Amygdala (tissue), 56 donors: Measurements from ENCODE around the gene GBA3.

Experiments used
- DNase-seq, 56 donors: peaks; one replicate each; lab custom pipeline; 2025; lab: John Stamatoyannopoulos, UW

Gene GBA3

GRCh38 chr4:22689428-22689827 lies 3.3 kb upstream of the GBA3 start:
- DNase-seq = no peak

- DNase-seq = no peak
Measured at GRCh38 chr4:22695029-22695428, 2.3 kb downstream of the GBA3 start.

DNA sequence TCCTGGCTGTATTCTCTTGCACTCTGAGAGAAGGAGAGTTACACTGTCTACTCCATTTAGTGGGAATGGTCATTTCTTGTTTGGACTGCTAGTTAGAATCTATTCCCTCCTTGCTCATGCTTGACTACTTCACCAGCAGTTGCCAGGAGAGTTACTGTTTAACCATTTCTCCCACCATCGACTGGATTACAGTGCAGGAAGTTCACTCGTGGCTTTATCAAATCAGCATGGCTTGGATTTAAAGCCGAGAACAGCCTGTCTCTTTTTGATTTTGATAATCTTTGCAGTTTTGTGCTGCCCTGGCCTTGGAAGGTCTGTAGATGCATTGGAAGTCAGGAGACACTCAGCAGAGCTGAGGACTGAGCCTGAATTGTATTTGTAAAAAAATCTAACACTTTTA lies 3.2 kb downstream of the GBA3 start:
- no peak for DNase-seq

DNA sequence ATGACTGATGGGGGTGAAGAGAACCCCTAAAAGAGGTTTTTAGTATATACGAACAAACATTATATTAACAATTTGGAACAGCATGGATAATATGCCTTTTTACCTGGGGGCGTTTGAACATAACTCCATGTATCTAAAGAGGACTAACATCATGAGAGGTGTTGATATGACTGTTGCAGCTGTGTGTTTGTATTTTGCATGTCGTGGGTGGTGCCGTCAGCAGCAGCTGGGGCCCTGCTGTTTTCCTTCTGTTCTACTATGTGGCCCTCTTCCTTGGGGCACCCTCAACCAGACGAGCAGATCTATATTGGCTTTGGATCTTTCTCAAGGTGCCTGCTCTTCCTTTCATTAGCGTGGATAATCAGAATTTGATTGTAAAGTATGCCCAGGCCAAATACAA lies 11.2 kb downstream of the GBA3 start:
- DNase-seq = no peak

- no peak for DNase-seq
Measured at GRCh38 chr4:22707390-22707789, 14.7 kb downstream of the GBA3 start.

DNA sequence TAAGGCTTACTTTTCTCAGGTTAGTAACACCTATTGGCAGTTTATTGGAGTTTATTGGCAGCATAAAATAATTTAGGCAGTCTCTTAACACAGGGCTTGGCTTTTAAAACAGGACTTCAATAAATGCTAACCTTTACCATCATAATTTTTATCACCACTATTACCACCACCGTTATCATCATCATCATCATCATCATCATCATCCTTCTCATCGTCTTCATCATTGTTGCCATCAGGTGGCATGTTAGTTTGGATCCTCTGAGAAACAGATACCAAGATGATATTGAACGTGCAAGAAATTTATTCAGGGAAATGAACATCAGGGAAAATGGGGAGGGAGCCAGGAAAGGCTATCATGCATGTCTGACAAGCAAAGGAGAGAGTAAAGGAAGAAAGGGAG lies 16.2 kb downstream of the GBA3 start:
- DNase-seq = no peak

DNA sequence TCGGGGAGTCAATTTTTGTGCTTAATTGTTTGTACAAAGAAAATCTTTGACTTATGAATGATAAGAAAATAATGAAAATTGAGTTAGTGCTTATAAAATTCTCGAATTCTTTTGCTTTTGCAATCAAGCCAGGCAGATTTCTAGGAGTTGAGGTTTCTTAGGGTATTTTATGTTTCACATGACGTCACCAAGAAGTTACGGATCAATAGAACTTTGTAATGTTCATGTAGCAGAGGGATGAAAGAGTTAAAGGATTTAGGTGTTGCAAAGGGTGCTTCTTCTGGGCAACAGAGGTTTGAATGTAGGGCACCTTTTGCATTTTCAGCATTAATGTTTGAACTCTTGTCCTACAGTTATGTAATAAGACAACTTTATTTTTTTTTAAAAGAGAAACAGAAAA lies 19.4 kb downstream of the GBA3 start:
- no peak for DNase-seq

GRCh38 chr4:22712529-22712928 lies 19.8 kb downstream of the GBA3 start:
- DNase-seq = no peak

- no peak for DNase-seq
Measured at GRCh38 chr4:22713841-22714240, 21.1 kb downstream of the GBA3 start.

DNA sequence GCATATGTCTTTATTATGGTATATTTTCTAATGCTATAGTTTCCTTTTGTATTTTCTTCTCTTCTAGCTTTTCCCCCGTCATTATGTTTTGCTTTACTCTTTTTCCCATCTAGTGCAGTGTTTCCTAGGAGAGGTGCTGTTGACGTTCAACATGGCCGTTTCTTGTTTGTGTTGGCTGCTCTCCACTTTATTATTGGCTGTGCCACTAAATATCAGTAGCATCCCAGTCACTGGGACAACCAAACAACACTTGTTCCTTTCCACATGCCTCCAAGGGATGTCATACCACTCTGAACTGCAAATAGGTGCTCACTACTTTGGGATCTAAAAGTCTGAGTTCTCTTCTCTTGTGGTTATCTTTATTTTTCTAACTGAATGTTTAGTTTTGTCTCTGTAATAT lies 26.5 kb downstream of the GBA3 start:
- no peak for DNase-seq

DNA sequence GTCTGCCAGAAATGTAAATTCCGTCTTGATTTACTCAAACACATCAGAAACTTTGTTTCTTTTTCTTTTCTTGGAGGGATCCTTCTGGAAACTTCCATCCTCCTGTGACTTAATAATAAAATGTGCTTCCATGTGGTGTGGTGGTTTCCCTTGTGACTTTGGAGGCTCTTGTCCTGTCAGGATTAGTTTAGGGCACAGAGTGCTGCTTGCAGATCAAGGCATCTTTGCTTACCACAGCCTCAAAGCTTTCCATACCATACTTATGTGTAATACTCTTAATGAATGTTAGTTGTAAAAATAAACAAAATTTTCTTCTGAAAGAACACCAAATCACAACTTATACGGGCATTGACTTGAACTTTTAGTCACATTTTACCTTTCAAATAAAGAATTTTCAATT lies 27.4 kb downstream of the GBA3 start:
- DNase-seq = no peak

DNA sequence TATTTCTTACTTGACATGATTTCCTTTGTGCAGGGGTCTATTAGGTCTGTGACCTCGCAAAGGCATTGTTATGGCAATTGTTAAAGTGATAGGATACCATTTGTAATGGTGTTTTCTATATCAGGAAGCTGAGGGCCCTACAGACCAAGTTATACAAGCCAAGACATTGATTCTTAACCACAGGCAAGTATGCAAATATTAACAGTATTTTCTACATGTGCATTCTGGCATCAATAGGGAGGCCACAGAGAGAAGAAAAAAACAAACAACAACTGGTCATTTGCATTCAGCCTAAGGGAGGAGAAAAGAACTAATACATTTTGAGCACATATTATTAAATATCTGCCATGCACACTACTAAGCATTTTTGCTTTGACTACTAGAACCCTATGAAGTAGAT lies 28.5 kb downstream of the GBA3 start:
- DNase-seq = no peak

- no peak for DNase-seq
Measured at GRCh38 chr4:22730021-22730420, 37.3 kb downstream of the GBA3 start.

DNA sequence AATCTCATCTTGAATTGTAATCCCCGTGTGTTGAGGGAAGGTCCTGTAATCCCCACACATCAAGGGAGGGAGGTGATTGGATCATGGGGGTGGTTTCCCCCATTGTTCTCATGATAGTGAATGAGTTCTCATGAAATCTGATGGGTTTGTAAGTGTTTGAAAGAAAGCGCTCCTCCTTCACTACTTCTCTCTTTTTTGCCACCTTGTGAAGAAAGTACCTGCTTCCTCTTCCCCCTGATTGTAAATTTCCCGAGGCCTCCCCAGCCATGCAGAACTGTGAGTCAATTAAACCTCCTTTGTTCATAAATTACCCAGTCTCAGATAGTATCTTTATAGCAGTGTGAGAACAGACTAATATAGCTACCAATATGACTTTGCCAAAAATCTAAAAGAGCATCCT lies 41.1 kb downstream of the GBA3 start:
- no peak for DNase-seq

GRCh38 chr4:22736912-22737311 lies 44.2 kb downstream of the GBA3 start:
- no peak for DNase-seq

DNA sequence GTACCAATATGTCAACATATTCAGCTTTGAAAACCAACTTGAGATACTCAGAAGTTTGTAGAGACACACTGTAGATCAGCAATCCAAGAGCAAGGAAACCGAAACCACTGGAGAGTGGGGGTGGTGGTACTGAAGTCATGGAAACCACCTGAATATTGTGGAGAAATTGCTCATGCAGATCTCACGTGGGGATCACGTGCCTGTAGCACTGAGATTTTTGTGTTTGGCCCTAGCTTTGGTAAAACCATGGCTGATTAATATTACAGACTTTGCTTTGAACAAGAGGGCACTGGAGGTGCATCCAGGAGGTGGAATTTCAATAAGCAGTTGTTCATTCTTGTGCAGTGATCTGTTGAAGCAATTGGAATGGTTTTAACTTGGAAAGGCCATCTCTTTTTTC lies 47.2 kb downstream of the GBA3 start:
- DNase-seq = no peak

DNA sequence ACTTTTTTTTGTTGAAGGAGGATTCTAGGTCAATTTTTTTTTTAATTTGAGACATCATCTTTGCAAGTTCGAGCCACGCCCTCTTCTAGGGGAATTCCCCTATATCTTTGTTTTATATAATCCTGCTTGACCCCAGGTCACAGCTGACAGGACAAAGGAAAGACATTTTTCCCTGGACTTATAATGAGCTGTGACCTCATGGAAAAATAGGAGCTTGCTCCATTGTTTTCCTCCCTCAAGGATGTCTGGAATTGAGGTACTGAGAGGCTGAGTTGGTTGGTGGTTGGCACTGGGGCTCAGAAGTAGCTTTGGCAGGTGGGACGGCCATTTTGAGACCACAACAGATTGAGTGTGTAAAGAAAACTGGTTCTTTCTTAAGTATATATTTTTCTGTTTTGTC lies 49.0 kb downstream of the GBA3 start:
- no peak for DNase-seq

GRCh38 chr4:22743290-22743689 lies 50.6 kb downstream of the GBA3 start:
- DNase-seq = no peak

GRCh38 chr4:22744478-22745062 lies 51.8 kb downstream of the GBA3 start:
- DNase-seq = no peak

DNA sequence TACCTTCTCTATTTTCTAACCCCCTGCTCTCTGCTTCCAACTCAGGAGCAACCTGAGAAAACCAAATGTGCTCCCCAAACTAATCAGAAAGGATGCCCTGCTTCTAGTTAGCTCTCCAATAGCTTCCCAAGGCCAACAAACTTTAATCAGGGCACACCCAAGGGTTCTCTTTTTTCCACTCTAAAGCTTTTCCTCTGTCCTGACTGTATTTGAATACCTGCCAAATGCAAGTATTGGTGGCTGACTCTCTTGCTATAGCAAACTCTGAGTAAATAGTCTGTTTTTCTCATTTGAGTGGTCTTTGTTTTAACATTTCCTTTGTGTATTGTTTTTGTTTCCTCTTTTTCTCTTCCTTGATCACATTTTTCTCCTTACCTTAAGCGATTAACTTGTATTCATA lies 52.5 kb downstream of the GBA3 start:
- DNase-seq = no peak

- no peak for DNase-seq
Measured at GRCh38 chr4:22754116-22754515, 61.4 kb downstream of the GBA3 start.

DNA sequence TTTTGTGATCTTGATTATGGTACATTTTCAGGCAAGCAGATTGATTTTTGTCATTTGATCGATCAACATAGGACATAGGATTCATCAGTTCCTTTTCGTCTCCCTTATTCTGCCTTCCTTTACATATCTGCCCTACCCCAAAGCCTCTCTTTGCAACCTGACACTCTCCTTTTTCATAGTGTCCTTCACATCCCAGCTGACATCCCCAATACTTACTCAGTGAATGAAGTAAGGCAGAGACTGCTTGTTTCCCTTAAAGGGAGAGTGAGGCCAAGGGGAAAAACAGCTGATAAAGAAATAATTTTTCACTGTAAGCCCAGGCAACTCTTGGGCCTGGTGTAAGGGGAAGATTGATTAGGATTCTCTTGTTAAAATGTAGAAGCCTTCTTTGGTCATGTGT lies 69.8 kb downstream of the GBA3 start:
- no peak for DNase-seq

GRCh38 chr4:22764183-22764582 lies 71.4 kb downstream of the GBA3 start:
- DNase-seq = no peak

DNA sequence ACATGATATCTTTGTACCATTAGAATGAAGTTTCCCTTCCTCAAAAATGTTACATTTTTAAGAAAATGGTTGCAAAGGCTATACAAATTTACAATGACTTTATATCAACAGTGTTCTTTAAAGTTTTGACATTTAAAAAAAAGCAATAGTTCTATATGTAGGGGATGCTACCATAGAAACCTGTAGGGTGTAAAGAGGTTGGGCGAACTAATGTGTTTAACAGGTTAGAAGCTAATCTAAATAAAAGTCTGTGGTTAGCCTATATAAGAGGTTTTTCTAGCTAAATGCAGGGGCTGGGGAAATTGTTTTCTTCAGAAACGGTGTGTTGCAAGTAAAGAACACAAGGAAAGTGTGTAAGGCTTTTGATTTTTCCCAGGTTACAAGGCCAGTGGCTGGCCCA lies 73.3 kb downstream of the GBA3 start:
- DNase-seq = no peak
